Endothelial cell of umbilical vein (primary cell): ENCODE data around the gene NAA16.

Source experiments
- CTCF ChIP-seq, 2 donors: IDR thresholded peaks; 1 replicate in 1 of 2; 2 replicates in 1 of 2; pipeline ENCODE4 v1.5.1; 2011; ENCODE audit warnings: low read length in 2 of 2, mild to moderate bottlenecking in 2 of 2, moderate library complexity in 2 of 2, control low read depth in 1 of 2, inconsistent platforms in 1 of 2, low read depth in 1 of 2; ENCODE audit not compliant: insufficient read depth in 1 of 2; ENCODE audit errors: extremely low read depth in 1 of 2
- EZH2 ChIP-seq: IDR thresholded peaks from 2 replicates; pipeline ENCODE4 v1.6.1; 2012; ENCODE audit warnings: borderline replicate concordance, low read depth, mild to moderate bottlenecking, moderate library complexity, low read length, inconsistent platforms; ENCODE audit not compliant: severe bottlenecking
- POLR2A ChIP-seq: IDR thresholded peaks from 2 replicates; pipeline ENCODE4 v1.6.1; 2012; ENCODE audit warnings: low read depth, mild to moderate bottlenecking, control low read depth, low read length

- TF ChIP-seq CTCF (IDR thresholded peaks at IDR 0.05; ENCODE audit: extremely low read depth in 1 of 2, insufficient read depth in 1 of 2, low read depth in 1 of 2, low read length in 2 of 2) (no peak), EZH2 (no peak), POLR2A (no peak)
These were observed 37.1 kb upstream of the NAA16 start for GRCh38 chr13:41273831-41274441.
